ENCODE data around the gene FNBP1.

Gene FNBP1

GRCh38 chr9:130042406-130042884 lies 544 bp downstream of the FNBP1 start:
- CTCF ChIA-PET: interaction anchor here (0.6 to 4.3 kb wide), 8 partner anchors 11 to 157 kb away, joined by 3 to 29 read pairs (median 4); no protein-coding TSS in a partner anchor
- no peaks in the 10 kb centered on the region for H3K36me3 ChIP-seq (ENCODE audit: control insufficient read depth in 2 of 2, insufficient read depth in 1 of 2, low read length in 2 of 2)
- H3K4me3 ChIP-seq (ENCODE audit: low read depth, low read length): peak overlapping the region; percentile 57
- no peaks in the 10 kb centered on the region for H3K9me3 ChIP-seq (ENCODE audit: control insufficient read depth, insufficient read depth, low read depth, low read length)
- H3K4me1 ChIP-seq (ENCODE audit: control insufficient read depth, insufficient read depth, low read length): peaks cover 9% of the 10 kb centered on the region
- TF ChIP-seq ZNF513 (tag by site-specific recombination; IDR thresholded peaks at IDR 0.05): no peak
- TF ChIP-seq ZNF664 (tag by site-specific recombination; IDR thresholded peaks at IDR 0.05): no peak
- TF ChIP-seq KLF7 (tag by site-specific recombination; IDR thresholded peaks at IDR 0.05; ENCODE audit: borderline replicate concordance): no peak
- TF ChIP-seq, protein P1, sequence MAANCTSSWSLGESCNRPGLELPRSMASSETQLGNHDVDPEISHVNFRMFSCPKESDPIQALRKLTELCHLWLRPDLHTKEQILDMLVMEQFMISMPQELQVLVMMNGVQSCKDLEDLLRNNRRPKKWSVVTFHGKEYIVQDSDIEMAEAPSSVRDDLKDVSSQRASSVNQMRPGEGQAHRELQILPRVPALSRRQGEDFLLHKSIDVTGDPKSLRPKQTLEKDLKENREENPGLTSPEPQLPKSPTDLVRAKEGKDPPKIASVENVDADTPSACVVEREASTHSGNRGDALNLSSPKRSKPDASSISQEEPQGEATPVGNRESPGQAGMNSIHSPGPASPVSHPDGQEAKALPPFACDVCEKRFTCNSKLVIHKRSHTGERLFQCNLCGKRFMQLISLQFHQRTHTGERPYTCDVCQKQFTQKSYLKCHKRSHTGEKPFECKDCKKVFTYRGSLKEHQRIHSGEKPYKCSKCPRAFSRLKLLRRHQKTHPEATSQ (tag by site-specific recombination; IDR thresholded peaks at IDR 0.05): no peak
- TF ChIP-seq ZFHX2 (tag by site-specific recombination; conservative IDR thresholded peaks at IDR 0.05): 0 out of 2 replicates have a peak, but pooled peaks have one; percentile 3
- no peak for TF ChIP-seq ZNF202 (tag by site-specific recombination; IDR thresholded peaks at IDR 0.05; ENCODE audit: borderline replicate concordance)
- peak; percentile 64 for TF ChIP-seq ZBTB26 (tag by site-specific recombination; optimal IDR thresholded peaks at IDR 0.05)
- peak; percentile 18; the same call in 1 of the 2 replicates for TF ChIP-seq ZNF335 (tag by site-specific recombination; conservative IDR thresholded peaks at IDR 0.05)
- no peak for TF ChIP-seq SALL2 (tag by site-specific recombination; IDR thresholded peaks at IDR 0.05; ENCODE audit: borderline replicate concordance)
- no peak for TF ChIP-seq GLI4 (tag by site-specific recombination; IDR thresholded peaks at IDR 0.05)
- TF ChIP-seq ZNF561 (tag by site-specific recombination; IDR thresholded peaks at IDR 0.05; ENCODE audit: borderline replicate concordance): 0 out of 2 replicates have a peak, but pooled peaks have one; percentile 25
- TF ChIP-seq, protein P2, sequence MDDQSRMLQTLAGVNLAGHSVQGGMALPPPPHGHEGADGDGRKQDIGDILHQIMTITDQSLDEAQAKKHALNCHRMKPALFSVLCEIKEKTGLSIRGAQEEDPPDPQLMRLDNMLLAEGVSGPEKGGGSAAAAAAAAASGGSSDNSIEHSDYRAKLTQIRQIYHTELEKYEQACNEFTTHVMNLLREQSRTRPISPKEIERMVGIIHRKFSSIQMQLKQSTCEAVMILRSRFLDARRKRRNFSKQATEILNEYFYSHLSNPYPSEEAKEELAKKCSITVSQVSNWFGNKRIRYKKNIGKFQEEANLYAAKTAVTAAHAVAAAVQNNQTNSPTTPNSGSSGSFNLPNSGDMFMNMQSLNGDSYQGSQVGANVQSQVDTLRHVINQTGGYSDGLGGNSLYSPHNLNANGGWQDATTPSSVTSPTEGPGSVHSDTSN (CRISPR knock-in tag; IDR thresholded peaks at IDR 0.05): 0 out of 2 replicates have a peak, but pooled peaks have one; percentile 21
- TF ChIP-seq, protein P3, sequence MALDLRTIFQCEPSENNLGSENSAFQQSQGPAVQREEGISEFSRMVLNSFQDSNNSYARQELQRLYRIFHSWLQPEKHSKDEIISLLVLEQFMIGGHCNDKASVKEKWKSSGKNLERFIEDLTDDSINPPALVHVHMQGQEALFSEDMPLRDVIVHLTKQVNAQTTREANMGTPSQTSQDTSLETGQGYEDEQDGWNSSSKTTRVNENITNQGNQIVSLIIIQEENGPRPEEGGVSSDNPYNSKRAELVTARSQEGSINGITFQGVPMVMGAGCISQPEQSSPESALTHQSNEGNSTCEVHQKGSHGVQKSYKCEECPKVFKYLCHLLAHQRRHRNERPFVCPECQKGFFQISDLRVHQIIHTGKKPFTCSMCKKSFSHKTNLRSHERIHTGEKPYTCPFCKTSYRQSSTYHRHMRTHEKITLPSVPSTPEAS (tag by site-specific recombination; IDR thresholded peaks at IDR 0.05): no peak
- peak; percentile 13; the same call in 1 of the 2 replicates for TF ChIP-seq MEIS1 (CRISPR knock-in tag; IDR thresholded peaks at IDR 0.05; ENCODE audit: borderline replicate concordance)
- no peak for TF ChIP-seq ZNF138 (tag by site-specific recombination; IDR thresholded peaks at IDR 0.05; ENCODE audit: borderline replicate concordance)
- no peak for TF ChIP-seq ZNF768 (tag by site-specific recombination; IDR thresholded peaks at IDR 0.05)
- POLR2A ChIA-PET: interaction anchor here (0.8 to 4.2 kb wide), 16 partner anchors 10 to 208 kb away, joined by 3 to 42 read pairs (median 4); partner anchors contain the start of genes C9orf78 and GPR107
- H3K27ac ChIP-seq (ENCODE audit: extremely low read depth, low read depth, low read length): peak overlapping the region; percentile 84; the same call in 1 of the 2 replicates
